GM19455 (cell line): ENCODE results near the gene MFSD6.

Experiments
- ATAC-seq: cut with Tn5 transposase; IDR thresholded peaks from one replicate; pipeline ENCODE4 v1.9.1; 2021; ENCODE audit not compliant: unreplicated experiment

The MFSD6 gene

GRCh38 chr2:190527214-190527613 lies 119.1 kb downstream of the MFSD6 start:
- ATAC-seq, result no peak

- ATAC-seq, result no peak
Observed at GRCh38 chr2:190527918-190528317, 119.8 kb downstream of the MFSD6 start.

- ATAC-seq, result no peak
Observed at GRCh38 chr2:190528521-190529001, 120.4 kb downstream of the MFSD6 start.

GRCh38 chr2:190529486-190530247 lies 121.5 kb downstream of the MFSD6 start:
- ATAC-seq, result no peak

- no peak for ATAC-seq
Observed at GRCh38 chr2:190530248-190530900, 122.2 kb downstream of the MFSD6 start.

GRCh38 chr2:190532581-190532980 lies 124.4 kb downstream of the MFSD6 start:
- ATAC-seq, result no peak

GRCh38 chr2:190533175-190533967 lies 125.2 kb downstream of the MFSD6 start:
- no peak for ATAC-seq

- peak; percentile 22 for ATAC-seq
Observed at GRCh38 chr2:190533968-190534309, 125.8 kb downstream of the MFSD6 start.

- peak; percentile 74 for ATAC-seq
Observed at GRCh38 chr2:190534310-190535120, 126.4 kb downstream of the MFSD6 start, which contains the start of gene NEMP2. Gene NEMP2 (minus strand): TSS chr2:190534722. CDS start chr2:190534655, 67 bp downstream.

GRCh38 chr2:190535121-190535439 lies 126.9 kb downstream of the MFSD6 start:
- ATAC-seq, result no peak

GRCh38 chr2:190535586-190535985 lies 127.4 kb downstream of the MFSD6 start:
- ATAC-seq, result no peak

- ATAC-seq, result no peak
Observed at GRCh38 chr2:190537765-190538164, 129.6 kb downstream of the MFSD6 start.

GRCh38 chr2:190538201-190538600 lies 130.0 kb downstream of the MFSD6 start:
- ATAC-seq, result no peak

- ATAC-seq, result no peak
Observed at GRCh38 chr2:190540048-190540447, 131.9 kb downstream of the MFSD6 start.

- no peak for ATAC-seq
Observed at GRCh38 chr2:190545093-190545492, 136.9 kb downstream of the MFSD6 start.

GRCh38 chr2:190545555-190546385 lies 137.6 kb downstream of the MFSD6 start:
- ATAC-seq, result no peak

GRCh38 chr2:190546734-190547133 lies 138.6 kb downstream of the MFSD6 start:
- no peak for ATAC-seq

- ATAC-seq, result no peak
Observed at GRCh38 chr2:190547886-190548285, 139.7 kb downstream of the MFSD6 start.

- no peak for ATAC-seq
Observed at GRCh38 chr2:190550137-190550536, 142.0 kb downstream of the MFSD6 start.
